ENCODE data around the gene EYA3. TPM values are rescaled to one million over a fixed set of nuclear protein-coding genes. Genes with fewer than 3 reads are reported as not detected.

The EYA3 gene
- total and polyA plus RNA-seq, 5 donors = 5.8 to 22.7 (median 18.9) TPM

DNA sequence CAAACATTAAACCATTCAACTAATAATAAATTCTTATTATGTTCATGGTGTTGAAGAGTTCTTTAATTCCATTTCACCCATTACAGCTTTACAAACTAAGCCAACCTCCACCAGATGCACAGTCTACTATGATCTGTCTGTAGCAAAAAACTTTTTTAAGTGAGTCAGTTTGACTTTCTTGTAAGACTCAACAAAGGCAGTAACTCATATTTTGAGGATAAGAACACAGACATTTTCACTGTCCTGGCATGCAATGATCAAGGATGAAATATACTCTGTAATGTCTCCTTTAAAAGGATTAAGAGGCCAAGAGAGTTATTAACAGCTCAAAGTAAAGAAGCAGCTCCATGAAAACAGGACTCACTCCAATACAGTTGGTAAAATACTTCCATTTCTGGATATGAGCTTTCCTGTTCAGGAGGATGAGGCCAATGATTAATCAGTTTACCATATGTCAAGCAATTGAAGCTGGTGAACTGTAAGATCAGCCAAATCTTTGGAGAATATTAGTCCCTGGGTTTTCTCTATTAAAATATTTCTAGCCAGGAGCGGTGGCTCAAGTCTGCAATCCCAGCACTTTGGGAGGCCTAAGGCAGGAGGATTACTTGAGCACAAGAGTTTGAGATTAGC, 108.1 kb downstream of the EYA3 start:
- no peak for ATAC-seq
- intact Hi-C loops (cut with DNase I) = loop anchor here in 3 of 4 donors (5.0 to 10.0 kb wide), 3 partner anchors 116 to 126 kb away; no protein-coding TSS in a partner anchor
- no peak for DNase-seq
- 70% methylated on average over 1 of the region's 1 CpG for WGBS
- Histone ChIP-seq H3K4me3 (ENCODE audit: low read length) (no peak overlapping the region), H3K27me3 (ENCODE audit: control insufficient read depth, insufficient read depth) (no peaks in the 10 kb centered on the region), H3K9me3 (ENCODE audit: control insufficient read depth, low read length) (no peaks in the 10 kb centered on the region), H3K4me1 (ENCODE audit: control insufficient read depth, insufficient read depth, low read length) (no peaks in the 10 kb centered on the region), H3K27ac (ENCODE audit: low read length) (no peak overlapping the region)

DNA sequence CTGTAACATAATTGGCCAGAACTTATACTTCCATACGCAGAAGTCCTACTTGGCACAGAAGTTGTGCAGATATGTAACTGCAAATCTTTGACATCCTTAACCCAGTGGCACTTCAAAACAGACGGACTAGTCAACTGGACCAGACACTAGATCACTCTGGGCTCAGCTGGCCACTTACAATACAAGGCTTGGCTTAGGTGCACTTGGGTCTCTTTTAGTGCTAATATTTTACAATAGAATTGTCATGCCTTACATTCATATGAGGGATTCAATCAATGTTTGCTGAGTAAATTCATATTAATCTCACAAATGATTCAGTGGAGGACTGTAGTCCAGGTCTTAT, 108.6 kb downstream of the EYA3 start:
- no peaks in the 10 kb centered on the region for H3K27me3 ChIP-seq (ENCODE audit: control insufficient read depth, insufficient read depth)
- no peaks in the 10 kb centered on the region for H3K4me1 ChIP-seq (ENCODE audit: control insufficient read depth, insufficient read depth, low read length)
- ATAC-seq (no peak), DNase-seq (no peak)
- WGBS = 9% methylated on average over 2 of the region's 2 CpGs
- no peak overlapping the region for H3K27ac ChIP-seq (ENCODE audit: low read length)
- no peak overlapping the region for H3K4me3 ChIP-seq (ENCODE audit: low read length)
- intact Hi-C loops (cut with DNase I) = loop anchor here (5.0 to 10.0 kb wide), 4 partner anchors 115 to 125 kb away; no protein-coding TSS in a partner anchor
- no peaks in the 10 kb centered on the region for H3K9me3 ChIP-seq (ENCODE audit: control insufficient read depth, low read length)

DNA sequence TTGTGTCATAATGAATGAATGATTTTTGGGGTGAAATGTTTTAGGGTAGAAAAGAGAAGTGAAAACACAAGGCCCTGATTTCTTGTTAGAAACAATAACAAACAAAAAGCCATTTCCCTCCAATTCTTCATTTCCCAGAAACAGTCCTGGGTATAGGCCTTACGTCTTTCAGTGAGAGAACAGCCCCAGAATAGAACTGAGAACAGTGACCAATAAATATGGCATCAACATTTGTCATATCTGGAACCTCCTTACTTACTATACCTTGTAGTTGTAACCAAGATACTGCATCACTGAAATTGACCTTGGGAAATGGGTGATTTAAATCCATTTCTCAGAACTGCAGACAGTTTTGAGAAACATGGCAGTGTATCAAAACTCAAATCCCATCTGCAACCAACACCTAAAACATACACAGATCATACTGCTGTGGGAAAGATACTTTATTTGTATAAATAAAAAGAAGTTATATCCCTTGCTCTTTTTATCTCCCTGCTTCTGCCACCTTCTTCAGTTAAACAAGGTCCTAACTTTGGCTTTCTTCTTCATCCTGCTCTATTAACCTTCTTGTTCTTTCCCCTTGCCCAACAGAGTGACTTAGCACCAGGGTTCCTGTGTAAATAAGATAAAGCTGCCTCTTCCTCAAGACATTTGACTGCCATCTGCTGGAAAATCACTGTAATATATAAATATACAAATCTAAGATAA, 109.1 kb downstream of the EYA3 start:
- WGBS = 71% methylated on average over 1 of the region's 1 CpG
- intact Hi-C loops (cut with DNase I) = loop anchor here in 1 of 4 donors (5.0 kb wide), 1 partner anchor 117 kb away; no protein-coding TSS in a partner anchor
- Histone ChIP-seq H3K27ac (ENCODE audit: low read length) (no peak overlapping the region), H3K4me3 (ENCODE audit: low read length) (no peak overlapping the region), H3K27me3 (ENCODE audit: control insufficient read depth, insufficient read depth) (no peaks in the 10 kb centered on the region), H3K9me3 (ENCODE audit: control insufficient read depth, low read length) (no peaks in the 10 kb centered on the region), H3K4me1 (ENCODE audit: control insufficient read depth, insufficient read depth, low read length) (no peaks in the 10 kb centered on the region)
- DNase-seq (no peak), ATAC-seq (peak; percentile 73 to 87)

DNA sequence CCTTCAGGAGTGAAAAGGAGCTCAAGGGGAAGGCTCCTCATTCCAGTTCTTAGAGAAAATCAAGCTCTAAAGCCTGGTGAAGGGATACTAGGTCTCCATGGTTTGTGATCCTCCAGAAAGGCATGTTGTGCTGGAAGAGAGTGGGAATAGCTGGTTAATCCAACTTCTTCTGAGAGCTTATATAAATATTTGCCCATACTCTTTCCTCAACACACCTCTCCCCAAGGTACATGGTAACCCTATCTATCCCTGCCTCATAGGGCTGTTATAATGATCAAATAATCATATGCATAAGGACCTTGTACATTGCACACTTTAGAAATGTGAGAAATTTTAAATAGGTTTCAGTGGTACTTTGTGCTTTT, 114.0 kb downstream of the EYA3 start:
- Histone ChIP-seq H3K9me3 (ENCODE audit: control insufficient read depth, low read length) (no peaks in the 10 kb centered on the region), H3K4me1 (ENCODE audit: control insufficient read depth, insufficient read depth, low read length) (peaks cover 6% of the 10 kb centered on the region), H3K27me3 (ENCODE audit: control insufficient read depth, insufficient read depth) (no peaks in the 10 kb centered on the region), H3K4me3 (ENCODE audit: low read length) (no peak overlapping the region), H3K27ac (ENCODE audit: low read length) (no peak overlapping the region)
- ATAC-seq = no peak
- DNase-seq = no peak
- intact Hi-C loops (cut with DNase I) = no loop called here

DNA sequence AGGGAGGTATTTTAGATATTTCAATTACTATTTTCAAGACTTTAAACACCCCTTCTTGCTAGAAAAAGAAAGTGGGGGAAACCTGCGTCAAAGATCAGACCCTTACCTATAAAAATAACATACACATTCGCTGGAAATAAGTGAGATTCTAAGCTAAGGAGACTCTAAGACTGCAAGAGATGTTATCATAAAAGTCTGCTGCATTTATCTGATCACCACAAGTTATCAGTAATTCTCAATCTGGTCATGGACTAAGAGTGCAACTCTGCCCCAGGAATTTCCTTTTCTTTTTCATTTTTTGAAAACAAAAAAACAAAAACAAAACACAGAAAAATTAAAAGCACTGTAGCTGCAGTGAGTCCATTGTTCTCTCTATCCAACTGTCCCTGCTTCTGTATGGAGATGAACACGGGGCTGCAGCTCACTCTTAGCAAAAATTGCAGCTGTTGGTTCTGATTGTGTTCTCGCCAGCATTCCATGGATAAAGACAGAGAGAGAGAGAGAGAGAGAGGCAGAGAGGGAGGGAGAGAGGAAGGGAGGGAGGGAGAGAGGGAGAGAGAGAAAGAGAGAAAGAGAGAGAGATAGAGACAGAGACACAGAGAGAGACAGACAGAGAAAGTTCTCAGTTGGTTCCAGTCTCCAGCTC, 114.5 kb downstream of the EYA3 start:
- Histone ChIP-seq H3K27ac (ENCODE audit: low read length) (no peak overlapping the region), H3K9me3 (ENCODE audit: control insufficient read depth, low read length) (no peaks in the 10 kb centered on the region), H3K27me3 (ENCODE audit: control insufficient read depth, insufficient read depth) (no peaks in the 10 kb centered on the region), H3K4me1 (ENCODE audit: control insufficient read depth, insufficient read depth, low read length) (peaks cover 6% of the 10 kb centered on the region), H3K4me3 (ENCODE audit: low read length) (no peak overlapping the region)
- intact Hi-C loops (cut with DNase I) = no loop called here
- ATAC-seq = no peak
- no peak for DNase-seq
- 75% methylated on average over 4 of the region's 4 CpGs for WGBS

DNA sequence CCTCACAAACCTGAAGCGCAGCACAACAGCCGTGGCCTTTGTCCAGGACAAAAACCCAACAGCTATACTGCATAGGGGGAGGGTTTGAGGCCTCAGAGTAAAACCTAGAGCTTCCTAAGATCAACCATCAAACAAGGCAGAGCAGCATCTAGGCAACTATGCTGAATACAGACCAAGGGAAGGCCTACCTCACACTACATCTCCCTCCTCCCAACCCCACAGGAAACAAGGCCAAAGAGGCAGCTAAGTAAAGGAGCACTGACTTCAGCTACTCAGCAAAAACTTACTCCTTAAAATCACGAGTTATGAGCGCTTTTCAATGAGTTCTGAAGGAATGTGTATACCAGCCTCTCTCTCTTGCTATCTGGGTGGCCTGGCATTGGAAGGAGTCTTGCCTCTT, 116.3 kb downstream of the EYA3 start:
- DNase-seq = no peak
- peak in 1 of 2 donors; percentile 43 for ATAC-seq
- H3K9me3 ChIP-seq (ENCODE audit: control insufficient read depth, low read length) = no peaks in the 10 kb centered on the region
- 72% methylated on average over 4 of the region's 4 CpGs for WGBS
- intact Hi-C loops (cut with DNase I) = no loop called here
- H3K27me3 ChIP-seq (ENCODE audit: control insufficient read depth, insufficient read depth) = no peaks in the 10 kb centered on the region
- H3K4me3 ChIP-seq (ENCODE audit: low read length) = no peak overlapping the region
- H3K27ac ChIP-seq (ENCODE audit: low read length) = peak overlapping the region; percentile 21
- H3K4me1 ChIP-seq (ENCODE audit: control insufficient read depth, insufficient read depth, low read length) = peaks cover 6% of the 10 kb centered on the region

DNA sequence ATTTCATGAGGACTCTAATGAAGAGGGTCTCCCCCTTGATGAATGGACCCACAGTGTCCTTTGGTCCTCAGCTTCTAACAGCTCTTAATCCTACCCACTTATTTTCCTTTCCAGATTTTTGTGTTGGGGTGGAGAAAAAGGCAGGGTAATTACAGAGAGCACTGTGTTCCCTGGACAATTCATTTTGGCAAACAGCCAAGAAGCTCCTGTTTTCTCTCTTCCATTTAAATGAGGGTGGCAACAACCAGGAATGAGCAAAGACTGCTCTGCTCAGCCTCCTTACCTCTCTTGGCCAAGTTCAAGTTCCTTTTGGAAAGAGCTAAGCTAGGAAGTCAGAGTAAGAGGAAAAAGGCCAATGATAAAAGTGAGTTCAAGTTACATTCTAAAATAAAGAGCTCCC, 116.7 kb downstream of the EYA3 start:
- H3K27me3 ChIP-seq (ENCODE audit: control insufficient read depth, insufficient read depth) = no peaks in the 10 kb centered on the region
- intact Hi-C loops (cut with DNase I) = no loop called here
- peaks cover 6% of the 10 kb centered on the region for H3K4me1 ChIP-seq (ENCODE audit: control insufficient read depth, insufficient read depth, low read length)
- H3K4me3 ChIP-seq (ENCODE audit: low read length) = no peak overlapping the region
- peak; percentile 62 to 73 for ATAC-seq
- H3K9me3 ChIP-seq (ENCODE audit: control insufficient read depth, low read length) = no peaks in the 10 kb centered on the region
- DNase-seq = no peak
- H3K27ac ChIP-seq (ENCODE audit: low read length) = no peak overlapping the region

DNA sequence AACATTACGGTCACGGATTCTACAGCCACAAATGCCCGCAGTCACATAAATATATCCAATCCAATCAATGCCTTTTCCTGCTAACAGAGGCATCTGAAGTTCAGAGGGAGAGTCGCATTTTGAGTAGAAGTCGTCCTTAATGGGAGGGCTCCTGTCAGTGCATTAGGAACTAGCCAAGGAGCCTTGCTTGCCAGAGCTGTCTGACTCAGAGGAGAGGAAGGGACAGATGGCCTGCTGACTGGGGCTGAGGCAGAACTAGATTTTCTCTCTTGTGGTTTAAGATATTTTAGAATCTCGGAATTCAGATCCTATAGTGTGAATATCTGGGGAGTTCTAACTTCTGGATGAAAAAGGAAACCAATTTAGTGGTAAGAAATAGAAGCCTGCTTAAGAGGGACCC, 118.0 kb downstream of the EYA3 start:
- Histone ChIP-seq H3K27me3 (ENCODE audit: control insufficient read depth, insufficient read depth) (no peaks in the 10 kb centered on the region), H3K27ac (ENCODE audit: low read length) (peak overlapping the region; percentile 49), H3K9me3 (ENCODE audit: control insufficient read depth, low read length) (no peaks in the 10 kb centered on the region), H3K4me1 (ENCODE audit: control insufficient read depth, insufficient read depth, low read length) (peaks cover 6% of the 10 kb centered on the region), H3K4me3 (ENCODE audit: low read length) (no peak overlapping the region)
- 71% methylated on average over 6 of the region's 6 CpGs for WGBS
- DNase-seq (peak in 2 of 3 donors; percentile 65 to 76), ATAC-seq (peak; percentile 58 to 81)
- intact Hi-C loops (cut with DNase I) = no loop called here

DNA sequence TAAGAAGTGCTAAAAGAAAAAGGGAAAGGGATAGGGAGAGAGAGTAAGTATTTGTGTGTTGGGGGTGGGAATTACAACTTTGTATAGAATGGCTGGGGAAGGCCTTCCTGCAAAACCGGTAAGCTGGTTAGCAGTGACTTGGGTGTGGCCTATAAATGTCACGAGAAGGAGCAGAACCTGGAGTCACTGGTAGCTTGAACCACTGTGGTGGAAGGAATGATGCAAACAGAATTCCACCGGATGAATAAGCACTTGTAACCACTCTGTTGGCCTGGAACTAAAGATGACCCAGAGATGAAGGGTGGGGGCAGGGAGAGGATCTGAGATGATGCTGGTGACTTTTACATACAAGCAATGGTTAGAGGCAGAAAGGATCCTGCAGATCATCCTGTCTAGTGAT, 119.7 kb downstream of the EYA3 start:
- Histone ChIP-seq H3K9me3 (ENCODE audit: control insufficient read depth, low read length) (no peaks in the 10 kb centered on the region), H3K4me3 (ENCODE audit: low read length) (no peak overlapping the region), H3K27me3 (ENCODE audit: control insufficient read depth, insufficient read depth) (no peaks in the 10 kb centered on the region), H3K27ac (ENCODE audit: low read length) (no peak overlapping the region), H3K4me1 (ENCODE audit: control insufficient read depth, insufficient read depth, low read length) (peaks cover 6% of the 10 kb centered on the region)
- intact Hi-C loops (cut with DNase I) = no loop called here
- DNase-seq = no peak
- no peak for ATAC-seq
- 63% methylated on average over 3 of the region's 3 CpGs for WGBS

DNA sequence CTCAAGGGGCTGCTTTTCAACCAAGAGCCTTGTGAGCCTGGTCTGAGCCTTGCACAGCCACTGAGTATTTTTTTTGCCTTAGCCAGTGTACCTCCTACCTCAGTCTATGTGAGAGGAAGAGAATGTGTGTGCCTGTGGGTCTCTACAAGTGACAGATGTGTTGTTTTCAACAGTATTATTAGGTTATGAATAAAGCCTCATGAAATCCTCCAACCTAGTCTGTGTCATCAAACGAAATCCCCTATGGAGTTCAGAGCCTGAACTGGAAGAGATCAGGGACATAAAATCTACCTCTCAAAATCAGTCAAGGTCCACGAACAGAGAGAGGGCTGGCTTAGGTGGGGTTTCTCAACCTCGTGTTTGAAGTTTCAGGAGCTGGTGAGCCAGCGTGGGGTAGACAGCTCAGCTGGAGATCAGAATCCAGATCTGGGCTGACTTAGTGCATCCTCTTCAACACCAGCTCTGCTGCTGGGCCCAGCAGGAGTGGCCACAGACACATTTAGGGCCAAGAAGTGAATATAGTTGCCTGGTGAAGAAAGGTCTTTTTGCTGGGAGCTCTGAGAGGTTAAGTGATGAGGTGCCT, 120.4 kb downstream of the EYA3 start:
- no peak overlapping the region for H3K4me3 ChIP-seq (ENCODE audit: low read length)
- no peak overlapping the region for H3K27ac ChIP-seq (ENCODE audit: low read length)
- intact Hi-C loops (cut with DNase I) = no loop called here
- ATAC-seq = no peak
- 88% methylated on average over 4 of the region's 4 CpGs for WGBS
- peaks cover 6% of the 10 kb centered on the region for H3K4me1 ChIP-seq (ENCODE audit: control insufficient read depth, insufficient read depth, low read length)
- H3K9me3 ChIP-seq (ENCODE audit: control insufficient read depth, low read length) = no peaks in the 10 kb centered on the region
- DNase-seq = no peak
- no peaks in the 10 kb centered on the region for H3K27me3 ChIP-seq (ENCODE audit: control insufficient read depth, insufficient read depth)

All from right cardiac atrium (tissue), 5 donors.